ENCODE data around the gene BLOC1S3.

The BLOC1S3 gene, protein sequence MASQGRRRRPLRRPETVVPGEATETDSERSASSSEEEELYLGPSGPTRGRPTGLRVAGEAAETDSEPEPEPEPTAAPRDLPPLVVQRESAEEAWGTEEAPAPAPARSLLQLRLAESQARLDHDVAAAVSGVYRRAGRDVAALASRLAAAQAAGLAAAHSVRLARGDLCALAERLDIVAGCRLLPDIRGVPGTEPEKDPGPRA

DNA sequence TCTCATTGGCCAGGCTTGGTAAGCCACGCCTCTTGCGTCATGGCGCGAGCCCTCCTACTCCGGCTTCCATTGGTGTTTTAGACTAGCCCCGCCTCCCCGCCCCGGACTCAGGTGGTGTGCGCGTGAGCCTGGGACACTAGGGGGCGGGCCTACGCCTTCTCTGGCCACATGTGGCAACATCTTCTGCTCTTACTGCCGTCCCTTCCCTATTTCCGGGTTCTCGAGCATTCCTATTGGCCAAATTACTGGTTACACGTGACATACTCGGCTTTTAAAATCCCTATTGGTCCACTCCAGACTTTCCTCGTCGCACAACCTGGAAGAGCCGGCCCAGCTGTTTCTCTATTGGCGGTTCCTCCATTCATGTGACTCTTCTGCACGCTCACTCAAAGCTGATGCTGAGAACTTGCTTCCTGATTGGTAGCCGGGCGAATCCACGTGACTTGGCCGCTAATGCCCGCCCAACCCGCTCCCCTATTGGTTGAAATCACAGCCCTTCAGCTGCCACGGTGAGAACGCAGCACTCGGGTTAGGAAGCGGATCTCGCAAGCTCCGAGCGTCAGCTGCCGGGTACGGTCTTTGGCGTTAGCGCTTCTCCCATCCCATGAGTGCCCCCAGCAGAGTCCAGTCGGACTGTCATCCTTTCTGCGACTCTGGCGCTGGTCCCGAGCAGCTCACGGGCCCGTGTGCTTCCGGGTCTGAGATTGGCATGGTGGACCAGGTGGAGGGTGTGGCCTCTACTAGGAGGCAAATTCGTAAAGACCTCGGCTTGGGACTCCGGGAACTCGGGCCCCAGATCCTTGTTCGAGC lies at the start of gene BLOC1S3:
Gene BLOC1S3, plus strand, starts transcription at position 523 of the 810 bp plus-strand sequence. CDS start 513 bp downstream, outside the sequence.
- DNase-seq (ENCODE audit: low read depth), result peak; percentile 100

DNA sequence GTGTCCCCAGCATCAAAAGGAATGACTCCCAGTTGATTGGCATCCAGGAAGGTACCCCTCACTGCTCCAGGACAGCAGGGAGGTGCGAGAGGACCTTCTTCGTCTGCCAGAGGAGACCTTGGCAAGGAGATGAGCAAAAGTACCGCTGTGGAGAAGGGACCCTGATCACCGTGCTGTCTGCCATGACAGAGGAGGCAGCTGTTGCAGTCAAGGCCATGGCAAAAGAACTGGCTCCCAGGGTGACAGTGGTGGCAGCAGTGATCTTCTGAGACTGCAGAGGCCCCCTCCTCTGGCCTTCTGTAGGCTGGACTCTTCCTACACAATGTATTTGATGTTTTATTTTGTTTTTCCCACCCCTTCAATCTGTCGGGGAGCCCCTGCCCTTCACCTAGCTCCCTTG lies 49.8 kb upstream of the BLOC1S3 start:
- DNase-seq (ENCODE audit: low read depth), result no peak

DNA sequence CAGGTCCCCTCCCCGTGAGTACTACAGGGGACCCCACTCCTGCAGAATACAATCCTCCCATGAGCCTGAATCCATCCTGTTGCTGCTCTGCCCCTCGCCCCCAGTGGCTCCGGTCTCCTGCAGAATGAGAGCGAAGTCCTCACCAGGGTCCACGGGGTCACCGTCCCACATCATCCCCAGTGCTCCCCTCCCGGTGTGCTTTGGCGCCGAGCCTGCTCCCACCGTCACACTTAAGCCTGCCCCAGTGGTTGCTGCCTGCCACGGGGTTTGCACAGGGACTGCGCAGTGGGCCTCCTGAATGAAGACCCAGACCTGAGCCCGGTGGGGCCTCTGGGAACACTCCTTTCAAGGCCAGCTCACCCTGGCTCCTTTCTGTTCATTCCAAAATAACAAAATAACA lies 48.3 kb upstream of the BLOC1S3 start:
- DNase-seq (ENCODE audit: low read depth), result no peak

DNA sequence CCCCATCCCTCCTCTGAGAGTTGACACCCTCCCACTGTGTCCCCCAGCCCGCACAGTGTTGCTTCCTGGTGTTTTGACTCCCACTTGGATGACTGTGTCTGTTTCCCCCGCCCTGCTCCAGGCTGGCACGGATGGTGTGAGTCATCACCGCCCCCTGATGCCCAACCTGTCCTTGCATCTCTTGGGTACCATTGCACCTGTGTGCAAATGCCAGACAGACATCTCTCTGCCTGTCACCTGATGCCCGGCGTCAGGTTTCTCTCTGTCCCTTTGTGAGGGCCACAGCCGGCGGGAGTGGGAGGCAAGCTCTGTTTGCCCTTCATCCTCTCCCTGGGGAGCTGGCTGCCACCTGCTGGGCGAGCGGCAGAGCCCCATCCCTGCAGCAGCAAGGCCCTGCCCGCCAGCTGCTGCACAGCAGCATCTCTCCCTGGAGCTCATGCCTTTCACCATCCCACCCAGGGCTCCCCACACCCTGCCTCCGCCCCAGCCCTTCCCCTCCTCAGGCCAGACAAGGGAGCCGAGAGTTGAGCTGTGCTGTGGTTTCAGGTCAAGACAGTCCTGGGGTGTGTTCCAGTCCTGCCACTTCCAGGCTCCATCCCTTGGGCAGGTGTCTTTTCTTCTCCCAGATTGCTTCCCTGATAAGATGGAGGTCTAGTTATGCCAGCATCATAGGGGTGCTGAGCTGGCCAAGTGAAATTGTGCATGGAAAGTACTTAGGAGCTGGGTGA lies 47.5 kb upstream of the BLOC1S3 start:
- no peak for DNase-seq (ENCODE audit: low read depth)

DNA sequence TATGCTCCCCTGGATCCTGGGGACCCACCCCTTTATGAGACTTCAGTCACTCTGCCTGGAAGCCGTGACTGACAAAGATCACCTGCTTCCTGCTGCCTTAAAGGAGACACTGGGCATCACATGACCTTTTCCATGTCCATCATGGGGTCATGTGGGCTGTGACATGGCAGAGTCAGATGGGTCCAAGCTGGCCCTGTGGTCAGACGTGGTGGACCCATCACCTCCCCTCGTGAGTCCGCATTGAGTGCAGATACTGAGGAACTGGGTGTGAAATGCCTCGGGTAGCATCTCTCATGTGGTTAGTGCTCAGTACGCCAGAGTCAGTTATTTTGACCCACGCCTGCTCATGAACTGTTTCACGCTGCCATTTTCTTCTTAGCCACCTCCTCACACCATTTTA lies 44.9 kb upstream of the BLOC1S3 start:
- no peak for DNase-seq (ENCODE audit: low read depth)

DNA sequence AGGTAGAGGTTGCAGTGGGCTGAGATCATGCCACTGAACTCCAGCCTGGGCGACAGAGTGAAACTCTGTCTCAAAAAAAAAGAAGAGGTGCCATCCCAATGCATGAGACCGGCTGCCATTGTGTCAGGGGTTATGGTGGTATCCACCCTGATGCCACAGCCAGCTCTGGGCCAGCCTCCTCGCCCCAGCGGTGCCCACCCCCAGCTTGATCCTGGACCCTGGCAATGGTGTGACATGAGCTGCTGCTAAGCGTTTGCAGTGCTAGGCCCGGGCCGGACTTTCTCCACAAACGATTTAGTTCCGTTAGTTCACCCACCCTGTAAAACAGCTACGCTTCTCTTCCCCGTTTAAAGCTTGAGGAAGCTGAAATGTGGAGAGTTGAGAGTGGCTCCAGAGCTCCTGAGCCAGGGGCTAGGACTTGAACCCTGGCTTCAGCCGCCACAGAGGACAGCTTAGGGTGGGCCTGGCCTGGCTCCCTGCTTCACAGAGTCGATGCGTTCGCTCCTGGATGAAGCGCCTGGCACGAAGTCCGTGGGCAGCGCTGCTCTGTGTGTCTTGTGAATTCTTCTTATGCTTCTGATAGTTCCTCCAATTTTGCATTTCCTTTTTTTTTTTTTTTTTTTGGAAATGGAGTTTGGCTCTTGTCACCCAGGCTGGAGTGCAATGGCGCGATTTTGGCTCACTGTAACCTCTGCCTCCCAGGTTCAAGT lies 43.3 kb upstream of the BLOC1S3 start:
- no peak for DNase-seq (ENCODE audit: low read depth)

DNA sequence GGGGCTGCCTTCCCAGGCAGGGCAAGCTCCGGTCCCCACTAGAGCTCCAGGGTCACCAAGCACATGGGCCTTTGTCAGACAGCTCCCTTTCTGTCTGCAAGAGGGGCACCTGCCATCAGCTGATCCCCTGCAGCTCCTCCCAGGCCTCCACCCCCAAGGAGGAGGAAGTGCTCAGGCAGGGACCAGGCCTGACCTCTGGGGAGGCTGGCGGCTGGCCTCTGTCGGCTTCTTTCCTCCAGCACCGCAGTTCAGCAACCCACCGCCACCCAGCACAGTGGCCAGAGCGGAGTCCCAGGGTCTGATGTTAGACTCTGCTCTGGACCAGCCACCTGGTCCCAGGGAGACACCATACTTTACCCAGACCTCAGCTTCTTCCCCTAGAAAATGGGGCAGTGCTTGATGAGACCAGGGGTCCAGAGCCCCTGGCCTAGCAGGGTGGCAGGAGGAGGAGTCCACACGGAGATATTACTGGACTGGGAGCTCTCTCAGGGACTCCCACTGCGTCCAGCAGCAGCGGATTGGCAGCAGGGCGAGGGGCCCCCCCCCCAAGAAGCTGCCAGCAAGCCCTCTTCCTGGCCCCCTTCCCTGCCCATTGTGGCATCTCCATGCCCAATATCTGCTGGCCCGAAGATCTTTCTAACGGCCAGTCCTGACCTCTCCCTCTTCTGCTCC lies 41.9 kb upstream of the BLOC1S3 start:
- no peak for DNase-seq (ENCODE audit: low read depth)

DNA sequence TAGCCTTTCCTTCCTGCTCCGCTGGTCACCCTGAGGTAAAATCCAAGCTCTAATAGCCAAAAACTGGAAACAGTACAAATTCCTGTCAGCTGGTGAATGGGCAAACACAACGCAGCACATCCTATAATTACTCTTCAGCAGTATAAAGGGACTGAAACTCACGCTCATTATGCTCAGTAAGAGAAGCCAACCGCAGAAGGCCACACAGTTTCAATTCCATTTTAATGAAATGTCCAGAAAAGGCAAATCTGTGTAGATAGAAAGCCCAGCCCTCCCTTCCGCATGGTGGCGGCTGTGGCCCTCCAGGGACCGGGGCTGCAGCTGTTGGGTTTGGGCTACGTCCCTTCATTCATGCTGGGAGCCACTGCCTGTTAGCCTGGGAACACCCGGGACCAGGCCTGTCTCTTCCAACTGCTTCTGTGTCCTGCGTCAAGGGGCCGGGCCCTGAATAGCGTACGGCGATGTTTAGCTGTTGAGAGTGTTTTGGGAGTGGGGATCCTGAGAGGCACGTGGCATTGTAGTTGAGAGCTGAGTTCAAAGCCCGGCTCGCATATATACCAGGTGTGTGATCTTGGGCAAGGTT lies 41.3 kb upstream of the BLOC1S3 start:
- DNase-seq (ENCODE audit: low read depth), result no peak

DNA sequence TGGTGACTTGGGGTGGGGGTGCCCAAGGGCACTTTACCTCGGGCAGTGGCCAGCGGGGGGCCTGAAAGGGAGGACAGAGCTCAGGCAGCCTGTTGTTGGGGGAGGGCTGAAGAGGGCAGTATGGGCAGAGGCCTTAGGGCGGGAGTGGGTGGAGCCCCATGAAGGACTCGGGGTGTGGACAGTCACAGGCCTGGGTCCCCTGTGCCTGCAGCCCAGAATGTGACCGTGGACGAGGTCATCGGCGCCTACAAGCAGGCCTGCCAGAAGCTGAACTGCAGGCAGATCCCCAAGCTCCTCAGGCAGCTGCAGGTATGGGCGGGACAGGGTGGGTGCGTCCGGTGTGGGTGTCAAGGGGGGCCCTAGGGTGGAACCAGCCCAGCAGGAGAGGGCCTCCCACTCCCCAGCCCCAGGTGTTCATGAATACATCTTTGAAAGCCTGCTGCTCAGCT lies 40.3 kb upstream of the BLOC1S3 start:
- DNase-seq (ENCODE audit: low read depth), result no peak

DNA sequence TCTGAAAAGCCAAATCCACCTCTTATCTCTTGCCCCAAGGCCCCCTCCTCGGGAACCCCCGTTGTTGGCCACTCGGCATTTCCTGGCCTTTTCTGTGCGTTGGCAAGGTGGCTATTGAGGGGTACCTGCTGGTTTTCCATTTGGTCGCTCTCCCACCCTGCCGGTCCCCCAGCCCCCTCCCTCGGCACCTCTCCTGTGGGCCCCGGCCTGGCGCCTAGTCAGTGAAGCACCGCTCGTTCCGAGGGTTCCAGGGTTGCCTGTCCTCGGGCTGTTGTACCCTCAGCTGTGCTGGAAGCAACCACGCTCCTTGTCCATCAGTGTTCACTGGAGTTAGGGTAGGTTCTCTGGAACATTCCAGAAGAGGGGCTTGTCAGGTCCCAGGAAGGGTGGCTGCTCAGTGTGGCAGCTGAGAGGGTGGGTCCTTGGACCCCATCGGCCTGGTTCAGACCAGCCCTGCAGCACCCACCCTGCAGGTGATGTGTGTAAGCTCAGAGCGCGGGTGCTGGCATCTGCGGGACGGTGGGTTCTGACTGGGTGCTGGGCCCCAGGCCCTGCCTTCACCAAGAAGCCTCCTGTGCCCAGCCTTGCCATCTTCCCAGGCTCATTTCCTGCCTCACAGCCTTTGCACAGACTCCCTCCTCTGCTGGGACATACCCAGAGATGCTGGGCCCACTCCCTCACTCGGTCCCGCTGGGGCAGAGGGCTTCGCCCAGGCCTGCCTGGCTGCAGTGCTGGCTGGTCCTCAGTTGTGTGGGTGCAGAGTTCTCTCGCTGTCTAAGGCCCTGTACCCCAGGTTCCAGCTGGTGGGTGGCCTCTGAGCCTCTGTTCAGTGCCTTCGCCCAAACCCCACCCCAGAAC lies 39.1 kb upstream of the BLOC1S3 start:
- no peak for DNase-seq (ENCODE audit: low read depth)

DNA sequence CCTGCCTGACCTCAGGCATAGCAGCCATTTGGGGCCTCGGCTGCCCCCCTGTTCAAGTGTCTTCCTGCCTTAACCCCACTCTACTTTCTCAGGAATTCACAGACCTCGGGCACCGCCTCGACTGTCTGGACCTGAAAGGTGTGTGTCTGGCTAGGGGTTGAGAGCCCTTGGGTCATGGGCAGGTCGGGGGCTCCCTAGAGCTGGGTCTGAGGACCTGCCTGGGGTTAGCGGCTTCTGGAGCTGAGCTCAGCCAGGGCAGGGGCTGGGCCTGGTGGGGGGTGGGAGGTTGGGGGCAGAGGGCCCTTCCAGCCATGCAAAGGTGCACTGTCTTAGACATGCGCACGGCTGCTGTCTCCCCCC lies 38.5 kb upstream of the BLOC1S3 start:
- no peak for DNase-seq (ENCODE audit: low read depth)

DNA sequence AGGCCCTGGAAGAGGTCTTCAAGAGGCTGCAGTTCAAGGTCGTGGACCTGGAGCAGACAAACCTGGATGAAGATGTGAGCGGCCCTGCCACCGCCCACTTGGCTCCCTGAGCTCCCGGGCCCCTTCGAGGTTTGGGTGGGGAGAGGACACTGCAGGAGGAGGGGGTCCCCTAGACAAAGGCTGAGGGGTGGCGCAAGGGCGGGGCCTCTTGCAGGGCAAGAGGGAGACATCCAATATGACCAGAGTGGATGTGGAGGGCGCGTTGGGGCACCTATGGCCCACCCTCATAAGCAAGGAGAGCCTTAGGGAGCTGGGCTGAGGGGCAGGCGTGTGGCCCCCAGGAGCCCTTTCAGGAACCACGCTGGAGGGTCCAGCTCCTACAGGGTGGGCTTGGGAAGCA lies 38.1 kb upstream of the BLOC1S3 start:
- no peak for DNase-seq (ENCODE audit: low read depth)

DNA sequence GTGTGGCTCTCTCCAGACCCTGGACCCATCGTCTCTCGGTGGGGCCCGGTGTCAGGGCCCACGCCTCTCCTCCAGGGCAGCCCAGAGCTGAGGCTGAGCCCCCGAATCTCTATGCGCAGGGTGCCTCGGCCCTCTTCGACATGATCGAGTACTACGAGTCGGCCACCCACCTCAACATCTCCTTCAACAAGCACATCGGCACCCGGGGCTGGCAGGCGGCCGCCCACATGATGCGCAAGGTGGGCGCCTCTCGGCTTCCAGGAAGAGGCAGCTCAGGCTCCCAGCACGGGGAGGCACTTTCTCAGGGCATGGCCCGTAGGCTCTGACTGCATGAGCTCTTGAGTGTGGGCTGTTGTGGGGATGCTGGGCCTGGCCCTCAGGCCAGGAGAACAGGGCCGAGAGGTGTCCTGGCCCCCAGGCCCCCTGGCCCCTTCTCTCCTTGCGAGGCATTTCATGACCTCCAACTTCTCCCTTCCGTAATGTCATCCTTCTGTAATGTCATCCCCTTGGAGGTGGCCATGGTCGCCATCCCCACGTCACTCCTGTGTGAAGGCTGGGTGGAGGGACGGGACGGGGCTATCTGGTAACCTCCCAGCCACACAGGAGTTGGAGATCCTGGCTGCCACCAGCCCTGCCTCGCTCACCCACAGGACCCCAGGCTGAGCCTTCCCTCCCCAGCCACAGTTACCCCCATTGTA lies 37.2 kb upstream of the BLOC1S3 start:
- DNase-seq (ENCODE audit: low read depth), result no peak

DNA sequence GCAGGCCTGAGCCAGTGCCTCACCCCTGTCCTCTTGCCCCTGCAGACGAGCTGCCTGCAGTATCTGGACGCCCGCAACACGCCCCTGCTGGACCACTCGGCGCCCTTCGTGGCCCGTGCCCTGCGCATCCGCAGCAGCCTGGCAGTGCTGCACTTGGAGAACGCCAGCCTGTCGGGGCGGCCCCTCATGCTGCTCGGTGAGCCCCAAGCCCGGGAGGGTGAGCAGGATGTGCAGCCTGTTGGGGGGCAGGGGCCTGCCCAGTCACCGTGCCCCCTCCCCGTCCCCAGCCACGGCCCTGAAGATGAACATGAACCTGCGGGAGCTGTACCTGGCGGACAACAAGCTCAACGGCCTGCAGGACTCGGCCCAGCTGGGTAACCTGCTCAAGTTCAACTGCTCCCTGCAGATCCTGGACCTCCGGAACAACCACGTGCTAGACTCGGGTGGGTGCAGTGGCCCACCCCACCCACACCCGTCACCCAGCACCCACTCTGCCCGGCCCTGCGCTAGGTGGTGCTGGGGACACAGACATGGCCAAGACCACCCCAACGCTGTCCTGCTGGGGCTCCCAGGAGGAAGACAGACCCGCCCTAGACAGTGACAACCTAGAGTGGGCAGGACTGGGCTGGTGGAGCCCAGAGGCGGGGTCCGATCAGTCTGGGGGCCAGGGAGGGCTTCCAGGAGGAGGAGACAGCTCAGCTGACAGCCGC lies 36.4 kb upstream of the BLOC1S3 start:
- no peak for DNase-seq (ENCODE audit: low read depth)

DNA sequence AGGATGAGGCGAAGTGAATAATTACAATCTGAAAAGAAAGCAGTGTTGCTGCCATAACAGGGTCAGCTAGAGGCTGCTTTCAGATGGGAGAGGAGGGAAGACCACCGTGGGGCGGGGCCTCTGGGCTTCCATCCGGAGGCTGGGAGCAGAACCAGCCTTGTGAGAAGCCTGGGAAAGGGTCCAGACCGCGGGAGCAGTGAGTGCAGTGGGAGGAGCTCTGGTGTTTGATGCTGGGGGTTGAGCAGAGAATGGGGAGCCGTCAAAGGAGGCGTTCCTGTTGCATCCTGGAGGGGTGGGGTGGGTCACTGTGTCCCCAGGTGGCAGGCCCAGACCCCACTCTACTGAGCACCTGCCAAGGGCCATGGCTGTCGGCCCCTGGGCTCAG lies 35.9 kb upstream of the BLOC1S3 start:
- DNase-seq (ENCODE audit: low read depth), result no peak

DNA sequence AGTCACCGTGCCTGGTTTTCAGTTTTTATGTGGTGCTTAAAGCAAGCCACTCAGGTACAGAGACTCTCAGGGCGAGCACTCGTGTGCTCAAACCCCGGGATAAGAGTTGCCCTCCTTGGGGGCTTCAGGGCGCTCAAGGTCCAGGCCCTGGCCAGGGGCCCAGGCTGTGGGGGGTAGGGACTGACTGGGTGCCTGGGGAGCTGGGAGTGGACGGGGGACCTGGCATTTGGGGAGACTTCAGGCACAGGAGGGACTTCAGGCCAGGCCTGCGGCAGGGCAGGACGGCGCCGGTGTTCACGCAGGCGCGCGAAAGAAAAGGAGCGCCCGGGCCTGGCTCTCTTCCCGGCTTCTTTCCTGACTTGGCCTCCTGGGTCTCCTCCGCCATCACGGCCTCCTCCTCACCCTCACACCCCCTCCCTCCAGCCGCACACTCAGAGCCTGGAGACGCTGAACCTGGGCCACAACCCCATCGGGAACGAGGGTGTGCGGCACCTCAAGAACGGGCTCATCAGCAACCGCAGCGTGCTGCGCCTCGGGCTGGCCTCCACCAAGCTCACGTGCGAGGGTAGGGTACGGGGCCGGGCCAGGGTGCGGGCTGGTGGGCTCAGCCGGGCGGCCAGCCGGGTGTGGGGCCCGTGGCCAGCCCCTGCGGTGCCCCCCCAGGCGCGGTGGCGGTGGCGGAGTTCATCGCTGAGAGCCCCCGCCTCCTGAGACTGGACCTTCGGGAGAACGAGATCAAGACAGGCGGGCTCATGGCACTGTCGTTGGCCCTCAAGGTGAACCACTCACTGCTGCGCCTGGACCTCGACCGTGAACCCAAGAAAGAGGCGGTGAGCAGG lies 33.9 kb upstream of the BLOC1S3 start:
- DNase-seq (ENCODE audit: low read depth), result no peak

DNA sequence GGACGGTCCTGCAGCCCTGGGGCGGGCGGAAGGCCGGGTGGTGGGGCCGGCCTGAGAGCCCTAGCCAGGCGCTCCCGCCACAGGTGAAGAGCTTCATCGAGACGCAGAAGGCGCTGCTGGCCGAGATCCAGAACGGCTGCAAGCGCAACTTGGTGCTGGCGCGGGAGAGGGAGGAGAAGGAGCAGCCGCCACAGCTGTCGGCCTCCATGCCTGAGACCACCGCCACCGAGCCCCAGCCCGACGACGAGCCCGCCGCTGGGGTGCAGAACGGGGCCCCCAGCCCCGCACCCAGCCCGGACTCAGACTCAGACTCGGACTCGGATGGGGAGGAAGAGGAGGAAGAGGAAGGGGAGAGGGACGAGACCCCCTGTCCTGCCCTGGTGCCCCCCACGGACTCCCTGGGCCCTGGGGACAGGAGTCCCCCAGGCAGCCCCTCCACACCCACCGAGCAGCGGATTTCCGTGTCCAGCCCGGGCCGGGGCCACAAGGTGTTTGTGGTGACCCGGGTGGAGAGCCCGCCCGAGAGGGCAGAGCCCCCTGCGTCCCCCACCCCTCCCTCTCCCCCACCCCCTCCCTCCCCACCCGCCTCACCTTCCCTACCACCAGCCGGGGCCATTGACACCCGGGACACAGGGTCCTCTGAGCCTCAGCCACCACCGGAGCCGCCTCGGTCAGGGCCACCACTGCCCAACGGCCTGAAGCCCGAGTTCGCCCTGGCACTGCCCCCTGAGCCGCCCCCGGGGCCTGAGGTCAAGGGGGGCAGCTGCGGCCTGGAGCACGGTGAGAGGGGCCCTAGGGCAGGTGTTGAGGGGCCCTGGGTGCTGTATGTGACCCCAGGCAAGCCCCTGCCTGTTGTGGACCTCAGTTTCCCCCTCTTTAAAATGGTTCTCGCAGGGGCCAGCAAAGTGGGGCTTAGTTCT lies 33.1 kb upstream of the BLOC1S3 start:
- no peak for DNase-seq (ENCODE audit: low read depth)
